Measurements from ENCODE around the gene TMEM40. TPM values are rescaled to one million over a fixed set of nuclear protein-coding genes. Genes with fewer than 3 reads are reported as not detected.

Gene TMEM40
- total and polyA plus RNA-seq, 2 experiments from 2014 or later, result 0.14 to 0.48 TPM

DNA sequence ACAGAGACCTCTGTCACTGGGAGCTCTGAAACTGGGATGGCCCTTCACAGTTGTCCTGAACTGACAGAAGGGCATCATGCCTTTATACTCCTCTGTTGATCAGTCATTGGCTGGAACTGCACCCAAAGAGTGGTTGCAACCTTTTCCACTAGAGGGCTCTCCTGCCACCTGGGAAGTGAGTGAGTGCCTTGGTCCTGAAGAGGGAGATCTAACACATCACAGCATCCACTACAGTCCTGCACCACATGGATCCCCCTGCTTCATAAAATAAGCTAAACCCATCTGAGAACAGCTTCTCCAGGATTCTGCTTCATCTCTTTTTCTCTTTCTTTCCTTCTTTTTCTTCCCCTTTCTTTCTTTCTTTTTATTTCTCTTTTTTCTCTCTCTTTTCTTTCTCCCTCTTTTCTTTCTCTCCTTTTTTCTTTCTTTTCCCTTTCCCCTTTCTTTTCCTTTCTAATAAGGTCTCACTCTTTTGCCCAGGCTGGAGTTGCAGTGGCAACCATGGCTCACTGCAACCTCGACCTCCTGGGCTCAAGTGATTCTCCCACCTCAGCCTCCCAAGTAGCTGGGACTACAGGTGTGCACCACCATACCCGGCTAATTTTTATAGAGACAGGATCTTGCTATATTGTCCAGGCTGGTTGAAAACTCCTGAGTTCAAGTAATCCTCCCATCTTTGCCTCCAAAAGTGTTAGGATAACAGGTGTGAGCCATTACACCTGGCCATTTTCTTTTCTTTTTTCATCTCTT is 52.4 kb downstream of the TMEM40 start:
- Mint-ChIP-seq H3K27me3 (ENCODE audit: insufficient read depth, low read depth, poor library complexity) (peaks cover 2% of the 10 kb centered on the region), H3K4me1 (no peaks in the 10 kb centered on the region), H3K27ac (no peak overlapping the region), H3K36me3 (ENCODE audit: low read depth) (no peaks in the 10 kb centered on the region), H3K9me3 (no peaks in the 10 kb centered on the region), H3K4me3 (no peak overlapping the region)
- Histone ChIP-seq H3K79me2 (replicated peaks; ENCODE audit: insufficient read depth) (no peaks in the 10 kb centered on the region), H2AFZ (no peak overlapping the region), H3K4me3 (no peak overlapping the region), H3K9me2 (ENCODE audit: insufficient read depth) (0 out of 2 replicates have a peak, but pooled peaks cover 3% of the 10 kb centered on the region), H3K4me2 (no peak overlapping the region), H3K36me3 (ENCODE audit: insufficient read depth) (no peaks in the 10 kb centered on the region), H3K4me1 (ENCODE audit: insufficient read depth) (no peaks in the 10 kb centered on the region), H3K27ac (ENCODE audit: low read depth) (no peak overlapping the region), H3F3A (replicated peaks; ENCODE audit: low read depth) (no peaks in the 10 kb centered on the region), H3K27me3 (ENCODE audit: insufficient read depth) (no peaks in the 10 kb centered on the region), H4K20me1 (replicated peaks; ENCODE audit: insufficient read depth) (no peaks in the 10 kb centered on the region)
- ATAC-seq (peak; percentile 100), DNase-seq (ENCODE audit: low spot score) (peak; percentile 93)
- TF ChIP-seq, protein P1, sequence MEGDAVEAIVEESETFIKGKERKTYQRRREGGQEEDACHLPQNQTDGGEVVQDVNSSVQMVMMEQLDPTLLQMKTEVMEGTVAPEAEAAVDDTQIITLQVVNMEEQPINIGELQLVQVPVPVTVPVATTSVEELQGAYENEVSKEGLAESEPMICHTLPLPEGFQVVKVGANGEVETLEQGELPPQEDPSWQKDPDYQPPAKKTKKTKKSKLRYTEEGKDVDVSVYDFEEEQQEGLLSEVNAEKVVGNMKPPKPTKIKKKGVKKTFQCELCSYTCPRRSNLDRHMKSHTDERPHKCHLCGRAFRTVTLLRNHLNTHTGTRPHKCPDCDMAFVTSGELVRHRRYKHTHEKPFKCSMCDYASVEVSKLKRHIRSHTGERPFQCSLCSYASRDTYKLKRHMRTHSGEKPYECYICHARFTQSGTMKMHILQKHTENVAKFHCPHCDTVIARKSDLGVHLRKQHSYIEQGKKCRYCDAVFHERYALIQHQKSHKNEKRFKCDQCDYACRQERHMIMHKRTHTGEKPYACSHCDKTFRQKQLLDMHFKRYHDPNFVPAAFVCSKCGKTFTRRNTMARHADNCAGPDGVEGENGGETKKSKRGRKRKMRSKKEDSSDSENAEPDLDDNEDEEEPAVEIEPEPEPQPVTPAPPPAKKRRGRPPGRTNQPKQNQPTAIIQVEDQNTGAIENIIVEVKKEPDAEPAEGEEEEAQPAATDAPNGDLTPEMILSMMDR (conservative IDR thresholded peaks at IDR 0.05; ENCODE audit: low read depth in 2 of 2), result peak; percentile 87 to 100
- TF ChIP-seq NANOG (IDR thresholded peaks at IDR 0.05; ENCODE audit: borderline replicate concordance), result no peak

DNA sequence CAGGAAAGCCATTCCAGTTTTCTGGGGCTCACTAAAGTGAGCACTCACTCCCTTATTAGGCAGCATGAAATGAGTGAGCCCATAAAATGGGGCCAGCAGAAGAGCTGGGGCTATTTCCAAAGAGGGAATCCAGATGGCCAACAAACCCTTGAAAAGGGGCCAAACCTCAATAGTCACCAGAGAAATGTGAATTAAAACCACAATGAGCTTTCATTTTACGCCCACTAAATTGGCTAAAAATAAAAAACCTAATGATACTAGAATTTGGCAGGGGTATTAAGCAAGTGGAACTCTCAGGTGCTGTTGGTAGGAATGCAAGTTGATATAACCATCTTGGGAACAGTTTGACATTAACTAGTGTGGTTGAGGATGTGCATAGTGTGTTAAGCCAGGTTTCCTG is 53.1 kb downstream of the TMEM40 start:
- Mint-ChIP-seq H3K9me3 (no peaks in the 10 kb centered on the region), H3K4me3 (no peak overlapping the region), H3K27me3 (ENCODE audit: insufficient read depth, low read depth, poor library complexity) (peaks cover 2% of the 10 kb centered on the region), H3K4me1 (no peaks in the 10 kb centered on the region), H3K36me3 (ENCODE audit: low read depth) (no peaks in the 10 kb centered on the region), H3K27ac (no peak overlapping the region)
- Histone ChIP-seq H3K79me2 (replicated peaks; ENCODE audit: insufficient read depth) (no peaks in the 10 kb centered on the region), H3K4me2 (no peak overlapping the region), H3K4me1 (ENCODE audit: insufficient read depth) (no peaks in the 10 kb centered on the region), H3K36me3 (ENCODE audit: insufficient read depth) (no peaks in the 10 kb centered on the region), H3F3A (replicated peaks; ENCODE audit: low read depth) (no peaks in the 10 kb centered on the region), H3K27me3 (ENCODE audit: insufficient read depth) (no peaks in the 10 kb centered on the region), H3K4me3 (no peak overlapping the region), H3K9me2 (ENCODE audit: insufficient read depth) (0 out of 2 replicates have a peak, but pooled peaks cover 3% of the 10 kb centered on the region), H3K27ac (ENCODE audit: low read depth) (no peak overlapping the region), H2AFZ (no peak overlapping the region), H4K20me1 (replicated peaks; ENCODE audit: insufficient read depth) (no peaks in the 10 kb centered on the region)
- DNase-seq (ENCODE audit: low spot score), result no peak
- ATAC-seq, result no peak
- TF ChIP-seq EZH2 (IDR thresholded peaks at IDR 0.05; ENCODE audit: low read depth, unreplicated experiment) (no peak), POLR2AphosphoS5 (IDR thresholded peaks at IDR 0.05; ENCODE audit: low read depth) (no peak)
- TF ChIP-seq, protein P1 (conservative IDR thresholded peaks at IDR 0.05; ENCODE audit: low read depth in 2 of 2), result no peak
- TF ChIP-seq, protein P2, sequence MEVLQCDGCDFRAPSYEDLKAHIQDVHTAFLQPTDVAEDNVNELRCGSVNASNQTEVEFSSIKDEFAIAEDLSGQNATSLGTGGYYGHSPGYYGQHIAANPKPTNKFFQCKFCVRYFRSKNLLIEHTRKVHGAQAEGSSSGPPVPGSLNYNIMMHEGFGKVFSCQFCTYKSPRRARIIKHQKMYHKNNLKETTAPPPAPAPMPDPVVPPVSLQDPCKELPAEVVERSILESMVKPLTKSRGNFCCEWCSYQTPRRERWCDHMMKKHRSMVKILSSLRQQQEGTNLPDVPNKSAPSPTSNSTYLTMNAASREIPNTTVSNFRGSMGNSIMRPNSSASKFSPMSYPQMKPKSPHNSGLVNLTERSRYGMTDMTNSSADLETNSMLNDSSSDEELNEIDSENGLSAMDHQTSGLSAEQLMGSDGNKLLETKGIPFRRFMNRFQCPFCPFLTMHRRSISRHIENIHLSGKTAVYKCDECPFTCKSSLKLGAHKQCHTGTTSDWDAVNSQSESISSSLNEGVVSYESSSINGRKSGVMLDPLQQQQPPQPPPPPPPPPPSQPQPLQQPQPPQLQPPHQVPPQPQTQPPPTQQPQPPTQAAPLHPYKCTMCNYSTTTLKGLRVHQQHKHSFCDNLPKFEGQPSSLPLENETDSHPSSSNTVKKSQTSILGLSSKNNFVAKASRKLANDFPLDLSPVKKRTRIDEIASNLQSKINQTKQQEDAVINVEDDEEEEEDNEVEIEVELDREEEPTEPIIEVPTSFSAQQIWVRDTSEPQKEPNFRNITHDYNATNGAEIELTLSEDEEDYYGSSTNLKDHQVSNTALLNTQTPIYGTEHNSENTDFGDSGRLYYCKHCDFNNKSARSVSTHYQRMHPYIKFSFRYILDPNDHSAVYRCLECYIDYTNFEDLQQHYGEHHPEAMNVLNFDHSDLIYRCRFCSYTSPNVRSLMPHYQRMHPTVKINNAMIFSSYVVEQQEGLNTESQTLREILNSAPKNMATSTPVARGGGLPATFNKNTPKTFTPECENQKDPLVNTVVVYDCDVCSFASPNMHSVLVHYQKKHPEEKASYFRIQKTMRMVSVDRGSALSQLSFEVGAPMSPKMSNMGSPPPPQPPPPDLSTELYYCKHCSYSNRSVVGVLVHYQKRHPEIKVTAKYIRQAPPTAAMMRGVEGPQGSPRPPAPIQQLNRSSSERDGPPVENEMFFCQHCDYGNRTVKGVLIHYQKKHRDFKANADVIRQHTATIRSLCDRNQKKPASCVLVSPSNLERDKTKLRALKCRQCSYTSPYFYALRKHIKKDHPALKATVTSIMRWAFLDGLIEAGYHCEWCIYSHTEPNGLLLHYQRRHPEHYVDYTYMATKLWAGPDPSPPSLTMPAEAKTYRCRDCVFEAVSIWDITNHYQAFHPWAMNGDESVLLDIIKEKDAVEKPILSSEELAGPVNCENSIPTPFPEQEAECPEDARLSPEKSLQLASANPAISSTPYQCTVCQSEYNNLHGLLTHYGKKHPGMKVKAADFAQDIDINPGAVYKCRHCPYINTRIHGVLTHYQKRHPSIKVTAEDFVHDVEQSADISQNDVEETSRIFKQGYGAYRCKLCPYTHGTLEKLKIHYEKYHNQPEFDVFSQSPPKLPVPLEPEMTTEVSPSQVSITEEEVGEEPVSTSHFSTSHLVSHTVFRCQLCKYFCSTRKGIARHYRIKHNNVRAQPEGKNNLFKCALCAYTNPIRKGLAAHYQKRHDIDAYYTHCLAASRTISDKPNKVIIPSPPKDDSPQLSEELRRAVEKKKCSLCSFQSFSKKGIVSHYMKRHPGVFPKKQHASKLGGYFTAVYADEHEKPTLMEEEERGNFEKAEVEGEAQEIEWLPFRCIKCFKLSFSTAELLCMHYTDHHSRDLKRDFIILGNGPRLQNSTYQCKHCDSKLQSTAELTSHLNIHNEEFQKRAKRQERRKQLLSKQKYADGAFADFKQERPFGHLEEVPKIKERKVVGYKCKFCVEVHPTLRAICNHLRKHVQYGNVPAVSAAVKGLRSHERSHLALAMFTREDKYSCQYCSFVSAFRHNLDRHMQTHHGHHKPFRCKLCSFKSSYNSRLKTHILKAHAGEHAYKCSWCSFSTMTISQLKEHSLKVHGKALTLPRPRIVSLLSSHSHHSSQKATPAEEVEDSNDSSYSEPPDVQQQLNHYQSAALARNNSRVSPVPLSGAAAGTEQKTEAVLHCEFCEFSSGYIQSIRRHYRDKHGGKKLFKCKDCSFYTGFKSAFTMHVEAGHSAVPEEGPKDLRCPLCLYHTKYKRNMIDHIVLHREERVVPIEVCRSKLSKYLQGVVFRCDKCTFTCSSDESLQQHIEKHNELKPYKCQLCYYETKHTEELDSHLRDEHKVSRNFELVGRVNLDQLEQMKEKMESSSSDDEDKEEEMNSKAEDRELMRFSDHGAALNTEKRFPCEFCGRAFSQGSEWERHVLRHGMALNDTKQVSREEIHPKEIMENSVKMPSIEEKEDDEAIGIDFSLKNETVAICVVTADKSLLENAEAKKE (CRISPR knock-in tag; IDR thresholded peaks at IDR 0.05), result no peak
- TF ChIP-seq, protein P3, sequence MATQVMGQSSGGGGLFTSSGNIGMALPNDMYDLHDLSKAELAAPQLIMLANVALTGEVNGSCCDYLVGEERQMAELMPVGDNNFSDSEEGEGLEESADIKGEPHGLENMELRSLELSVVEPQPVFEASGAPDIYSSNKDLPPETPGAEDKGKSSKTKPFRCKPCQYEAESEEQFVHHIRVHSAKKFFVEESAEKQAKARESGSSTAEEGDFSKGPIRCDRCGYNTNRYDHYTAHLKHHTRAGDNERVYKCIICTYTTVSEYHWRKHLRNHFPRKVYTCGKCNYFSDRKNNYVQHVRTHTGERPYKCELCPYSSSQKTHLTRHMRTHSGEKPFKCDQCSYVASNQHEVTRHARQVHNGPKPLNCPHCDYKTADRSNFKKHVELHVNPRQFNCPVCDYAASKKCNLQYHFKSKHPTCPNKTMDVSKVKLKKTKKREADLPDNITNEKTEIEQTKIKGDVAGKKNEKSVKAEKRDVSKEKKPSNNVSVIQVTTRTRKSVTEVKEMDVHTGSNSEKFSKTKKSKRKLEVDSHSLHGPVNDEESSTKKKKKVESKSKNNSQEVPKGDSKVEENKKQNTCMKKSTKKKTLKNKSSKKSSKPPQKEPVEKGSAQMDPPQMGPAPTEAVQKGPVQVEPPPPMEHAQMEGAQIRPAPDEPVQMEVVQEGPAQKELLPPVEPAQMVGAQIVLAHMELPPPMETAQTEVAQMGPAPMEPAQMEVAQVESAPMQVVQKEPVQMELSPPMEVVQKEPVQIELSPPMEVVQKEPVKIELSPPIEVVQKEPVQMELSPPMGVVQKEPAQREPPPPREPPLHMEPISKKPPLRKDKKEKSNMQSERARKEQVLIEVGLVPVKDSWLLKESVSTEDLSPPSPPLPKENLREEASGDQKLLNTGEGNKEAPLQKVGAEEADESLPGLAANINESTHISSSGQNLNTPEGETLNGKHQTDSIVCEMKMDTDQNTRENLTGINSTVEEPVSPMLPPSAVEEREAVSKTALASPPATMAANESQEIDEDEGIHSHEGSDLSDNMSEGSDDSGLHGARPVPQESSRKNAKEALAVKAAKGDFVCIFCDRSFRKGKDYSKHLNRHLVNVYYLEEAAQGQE (IDR thresholded peaks at IDR 0.05; ENCODE audit: unreplicated experiment), result no peak

Measured in GM23338 (cell line).